IMR-90 (cell line): ENCODE results near the gene C16orf92. TPM values are rescaled to one million over a fixed set of nuclear protein-coding genes. Genes with fewer than 3 reads are reported as not detected.

ENCODE experiments used
- ATAC-seq: fragments of 200-7000 bp; cut with Tn5 transposase; 2 replicates; pipeline ENCODE4 v1.9.1; 2020; ENCODE audit warnings: low read depth, mild to moderate bottlenecking, moderate library complexity
- BruUV-seq: library from RNA; stranded (reverse); fragments of 400-500 nt; replicated peaks from 2 replicates; lab custom pipeline; 2021; lab: Mats Ljungman, UMichigan
- CTCF ChIA-PET: fragments of 300-600 bp; formaldehyde crosslinking; extraction: SDS; loops from one replicate; lab custom pipeline; 2021; ENCODE audit warnings: antibody characterized with exemption; lab: Yijun Ruan, JAX
- POLR2A ChIA-PET: fragments of 300-600 bp; sonication (Branson Sonifier 250); formaldehyde crosslinking; loops from one replicate; lab custom pipeline; 2022; ENCODE audit warnings: antibody characterized with exemption; ENCODE audit not compliant: unreplicated experiment; lab: Charles Lee
- DNase-seq: peaks from one replicate; pipeline ENCODE4 v3.0.0; 2013
- H2AFZ ChIP-seq: replicated peaks from 2 replicates; pipeline ENCODE3; 2013; ENCODE audit warnings: low read length, mild to moderate bottlenecking; ENCODE audit not compliant: poor library complexity
- H2AK5ac ChIP-seq: 2 replicates; pipeline ENCODE4 v1.6.1; 2013; ENCODE audit warnings: low read depth, low read length, inconsistent platforms
- H2AK9ac ChIP-seq: replicated peaks from 2 replicates; pipeline ENCODE3; 2013; ENCODE audit warnings: mild to moderate bottlenecking, low read depth, low read length, moderate library complexity; ENCODE audit not compliant: poor library complexity
- H2BK120ac ChIP-seq: 2 replicates; pipeline ENCODE4 v1.6.1; 2013; ENCODE audit warnings: low read depth, low read length, inconsistent platforms
- H2BK15ac ChIP-seq: 3 replicates; pipeline ENCODE4 v1.6.1; 2013; ENCODE audit warnings: low read depth, low read length, inconsistent platforms
- H2BK20ac ChIP-seq: 2 replicates; pipeline ENCODE4 v1.6.1; 2013; ENCODE audit warnings: low read depth, mild to moderate bottlenecking, inconsistent platforms, low read length, moderate library complexity
- H2BK5ac ChIP-seq: 2 replicates; pipeline ENCODE4 v1.6.1; 2013; ENCODE audit warnings: mild to moderate bottlenecking, low read depth, low read length, inconsistent platforms; ENCODE audit not compliant: poor library complexity, severe bottlenecking
- H3K14ac ChIP-seq: replicated peaks from 2 replicates; pipeline ENCODE4 v1.6.1; 2013; ENCODE audit warnings: low read depth, low read length, inconsistent platforms
- H3K18ac ChIP-seq: 2 replicates; pipeline ENCODE4 v1.6.1; 2013; ENCODE audit warnings: low read depth, low read length, control low read depth
- H3K23ac ChIP-seq: 2 replicates; pipeline ENCODE4 v1.6.1; 2013; ENCODE audit warnings: low read depth, low read length, inconsistent platforms
- H3K27ac ChIP-seq: 2 replicates; pipeline ENCODE4 v1.5.1; 2013; ENCODE audit warnings: mild to moderate bottlenecking, control low read depth, low read length; ENCODE audit not compliant: insufficient read depth
- H3K27me3 ChIP-seq: 2 replicates; pipeline ENCODE4 v1.6.1; 2013; ENCODE audit warnings: low read length; ENCODE audit not compliant: control insufficient read depth, insufficient read depth
- H3K36me3 ChIP-seq: 2 replicates; pipeline ENCODE4 v1.6.1; 2013; ENCODE audit warnings: low read length, mixed read lengths; ENCODE audit not compliant: control insufficient read depth, insufficient read depth
- H3K4ac ChIP-seq: 2 replicates; pipeline ENCODE4 v1.6.1; 2013; ENCODE audit warnings: low read depth, low read length, inconsistent platforms
- H3K4me1 ChIP-seq: 2 replicates; pipeline ENCODE4 v1.6.1; 2013; ENCODE audit warnings: low read length, mixed read lengths; ENCODE audit not compliant: control insufficient read depth, insufficient read depth
- H3K4me2 ChIP-seq: 2 replicates; pipeline ENCODE4 v1.6.1; 2013; ENCODE audit warnings: low read depth, mild to moderate bottlenecking, control low read depth, low read length, moderate library complexity
- H3K4me3 ChIP-seq: 2 replicates; pipeline ENCODE4 v1.5.1; 2013; ENCODE audit warnings: low read depth, mild to moderate bottlenecking, control low read depth, low read length, moderate library complexity; ENCODE audit not compliant: insufficient read depth
- H3K56ac ChIP-seq: 2 replicates; pipeline ENCODE4 v1.6.1; 2013; ENCODE audit warnings: low read length, inconsistent platforms; ENCODE audit not compliant: insufficient read depth; ENCODE audit errors: extremely low read depth
- H3K79me1 ChIP-seq, 2 experiments: 2 replicates each; pipeline ENCODE4 v1.6.1; 2013; ENCODE audit warnings: low read length in 2 of 2, inconsistent platforms in 1 of 2, low read depth in 1 of 2
- H3K9ac ChIP-seq: 2 replicates; pipeline ENCODE4 v1.6.1; 2013; ENCODE audit warnings: low read depth, low read length, control low read depth
- H3K9me1 ChIP-seq: 2 replicates; pipeline ENCODE4 v1.6.1; 2013; ENCODE audit warnings: low read length, inconsistent platforms; ENCODE audit not compliant: insufficient read depth
- H3K9me3 ChIP-seq: 2 replicates; pipeline ENCODE4 v1.6.1; 2013; ENCODE audit warnings: low read length; ENCODE audit not compliant: control insufficient read depth, insufficient read depth
- H4K20me1 ChIP-seq: 2 replicates; pipeline ENCODE4 v1.6.1; 2013; ENCODE audit warnings: low read length, inconsistent platforms; ENCODE audit not compliant: insufficient read depth
- H4K5ac ChIP-seq: 2 replicates; pipeline ENCODE4 v1.6.1; 2013; ENCODE audit warnings: mild to moderate bottlenecking, low read depth, low read length, control low read depth
- H4K8ac ChIP-seq, 2 experiments: 2 replicates each; pipeline ENCODE4 v1.6.1; 2013; ENCODE audit warnings: low read depth in 2 of 2, low read length in 2 of 2, control low read depth in 1 of 2, inconsistent platforms in 1 of 2
- H4K91ac ChIP-seq: 2 replicates; pipeline ENCODE4 v1.6.1; 2013; ENCODE audit warnings: low read depth, low read length, inconsistent platforms; ENCODE audit not compliant: insufficient read depth
- BHLHE40 ChIP-seq: fragments of 150-350 bp; IDR thresholded peaks from 2 replicates; pipeline ENCODE4 v1.6.1; 2016; ENCODE audit warnings: mild to moderate bottlenecking, low read depth, low read length
- CTCF ChIP-seq: conservative IDR thresholded peaks from 2 replicates; pipeline ENCODE4 v1.5.1; 2012; ENCODE audit warnings: mild to moderate bottlenecking, low read depth, low read length, improper control_type of control experiment
- MAFK ChIP-seq: IDR thresholded peaks from 2 replicates; pipeline ENCODE4 v1.6.1; 2012; ENCODE audit warnings: low read depth, low read length, improper control_type of control experiment
- MAZ ChIP-seq: IDR thresholded peaks from 2 replicates; pipeline ENCODE4 v1.6.1; 2012; ENCODE audit warnings: low read depth, mild to moderate bottlenecking, low read length, improper control_type of control experiment, moderate library complexity, borderline replicate concordance
- MXI1 ChIP-seq: IDR thresholded peaks from 2 replicates; pipeline ENCODE4 v1.6.1; 2012; ENCODE audit warnings: low read depth, mild to moderate bottlenecking, low read length, moderate library complexity, borderline replicate concordance
- NFE2L2 ChIP-seq: fragments of 150-350 bp; IDR thresholded peaks from 2 replicates; pipeline ENCODE4 v1.6.1; 2016; ENCODE audit warnings: low read depth, mild to moderate bottlenecking, low read length
- POLR2A ChIP-seq: IDR thresholded peaks from 2 replicates; pipeline ENCODE4 v1.6.1; 2012; ENCODE audit warnings: mild to moderate bottlenecking, low read depth, low read length
- RAD21 ChIP-seq: IDR thresholded peaks from 2 replicates; pipeline ENCODE4 v1.6.1; 2012; ENCODE audit warnings: low read length, improper control_type of control experiment
- SMC3 ChIP-seq: fragments of 150-350 bp; IDR thresholded peaks from 2 replicates; pipeline ENCODE4 v1.6.1; 2016; ENCODE audit warnings: low read depth, mild to moderate bottlenecking, antibody characterized with exemption, low read length, moderate library complexity
- WGBS, 2 experiments: methylation state at CpG; one replicate each; pipeline versions ENCODE4 v1.1.5 to v1.1.7; 2013; ENCODE audit warnings: missing lambda C conversion rate in 2 of 2; ENCODE audit not compliant: insufficient read length in 1 of 2; ENCODE audit errors: extremely low coverage in 2 of 2; 5-methylcytosine and 5-hydroxymethylcytosine counted together
- dilution Hi-C: fragments of 300-500 bp; cut with HindIII; formaldehyde crosslinking; loops from one replicate; pipeline ENCODE4 v1.14.3; 2018; ENCODE audit warnings: low sequenced_read_pairs; ENCODE audit not compliant: unreplicated experiment
- in situ Hi-C: fragments of 300-500 bp; cut with MboI; formaldehyde crosslinking; loops from 3 replicates; pipeline ENCODE4 v1.14.3; 2019; ENCODE audit warnings: low sequenced_read_pairs, inconsistent platforms, mixed read lengths
- intact Hi-C: fragments of 100-400 bp; cut with micrococcal nuclease; formaldehyde crosslinking; loops from 2 replicates; pipeline ENCODE4 v1.10.0; 2022
- polyA plus RNA-seq, 3 experiments: library from polyadenylated mRNA; depleted of rRNA; stranded (reverse); fragments of >200 nt; gene quantifications; 2 replicates each; pipeline ENCODE4 v1.2.3, GENCODE V29; 2012; ENCODE audit warnings: low replicate concordance in 1 of 3
- total RNA-seq: library from RNA; depleted of rRNA; stranded (reverse); fragments of >200 nt; gene quantifications from 2 replicates; pipeline ENCODE4 v1.2.3, GENCODE V29; 2012
- TF ChIP-seq, protein P1 (sequence below): fragments of 150-350 bp; IDR thresholded peaks from 2 replicates; pipeline ENCODE4 v1.6.1; 2017; ENCODE audit warnings: mild to moderate bottlenecking, antibody characterized with exemption, low read length, low read depth

Gene C16orf92
- total and polyA plus RNA-seq, 2 of the 4 experiments (the other 2 are of a cell fraction) = not detected

DNA sequence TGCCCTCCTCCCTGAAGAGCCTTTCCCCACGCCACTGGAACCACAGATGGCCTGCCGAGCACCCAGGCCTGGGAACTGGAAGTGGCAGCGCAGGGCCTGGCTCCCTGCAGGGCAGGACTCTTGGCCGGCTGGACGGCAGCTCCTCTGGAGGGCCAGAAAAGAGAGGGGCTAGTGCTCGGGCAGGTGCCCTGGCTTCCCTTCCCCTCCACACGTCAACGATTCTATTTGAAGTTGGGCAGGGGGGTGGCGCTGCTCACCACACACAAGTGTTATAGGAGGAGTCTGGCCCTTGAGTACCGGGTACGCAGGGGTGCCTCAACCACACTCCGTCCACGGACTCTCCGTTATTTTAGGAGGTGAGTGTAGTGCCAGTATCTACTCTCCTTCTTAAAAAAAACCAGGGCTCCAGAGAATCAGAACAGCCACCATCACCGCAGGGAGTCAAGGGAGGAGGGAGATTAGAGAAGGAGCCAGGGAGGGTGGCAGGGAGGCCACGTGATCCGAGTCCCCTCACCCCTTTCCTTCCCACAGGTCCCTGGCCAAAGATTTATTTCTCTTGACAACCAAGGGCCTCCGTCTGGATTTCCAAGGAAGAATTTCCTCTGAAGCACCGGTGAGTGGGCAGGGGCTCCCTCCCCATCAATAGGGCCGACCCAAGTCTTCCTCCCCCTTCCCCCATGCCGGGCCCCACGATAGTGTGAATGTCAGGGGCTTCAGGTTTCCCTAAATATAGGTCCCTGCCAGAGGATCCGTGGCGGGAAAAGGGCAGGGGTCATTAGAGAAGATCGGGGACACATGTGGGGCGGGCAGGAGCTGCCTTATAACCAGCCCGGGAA lies 41.1 kb downstream of the C16orf92 start:
- CTCF ChIA-PET = interaction anchor here (1.0 kb wide), 1 partner anchor 9 kb away, joined by 3 read pairs; no protein-coding TSS in a partner anchor
- ATAC-seq = no peak

More for the DNA sequence above, 41.1 kb downstream of the C16orf92 start:
- Histone ChIP-seq H4K20me1 (peaks cover 35% of the 10 kb centered on the region), H3K14ac (peak overlapping the region; percentile 100), H3K36me3 (peaks cover 26% of the 10 kb centered on the region), H3K23ac (peak overlapping the region; percentile 99), H2AFZ (peak overlapping the region; percentile 89), H3K27ac (peak overlapping the region; percentile 97), H3K4me3 (peak overlapping the region; percentile 57), H3K4ac (peak overlapping the region; percentile 100), H3K9me1 (peaks cover 21% of the 10 kb centered on the region), H2AK5ac (peak overlapping the region; percentile 98), H2BK120ac (peak overlapping the region; percentile 98), H3K18ac (peak overlapping the region; percentile 93), H3K9me3 (no peaks in the 10 kb centered on the region), H4K5ac (peak overlapping the region; percentile 98), H3K56ac (peak overlapping the region; percentile 94), H4K8ac (peak overlapping the region; percentile 86 to 99), H3K79me1 (peaks cover 20 to 42% of the 10 kb centered on the region in 2 experiments; a peak in 3 of 4 replicates), H4K91ac (peak overlapping the region; percentile 99), H2BK15ac (peak overlapping the region; percentile 16; the same call in 2 of the 3 replicates), H2BK5ac (peak overlapping the region; percentile 99), H3K4me1 (peaks cover 30% of the 10 kb centered on the region), H3K4me2 (peak overlapping the region; percentile 93), H2AK9ac (peak overlapping the region; percentile 100), H3K9ac (peak overlapping the region; percentile 92), H2BK20ac (0 out of 2 replicates have a peak overlapping the region, but pooled peaks have one; percentile 62), H3K27me3 (no peaks in the 10 kb centered on the region)
- TF ChIP-seq BHLHE40 = no peak
- peak; percentile 30; the same call in 1 of the 2 replicates for TF ChIP-seq MXI1
- TF ChIP-seq, protein P1, sequence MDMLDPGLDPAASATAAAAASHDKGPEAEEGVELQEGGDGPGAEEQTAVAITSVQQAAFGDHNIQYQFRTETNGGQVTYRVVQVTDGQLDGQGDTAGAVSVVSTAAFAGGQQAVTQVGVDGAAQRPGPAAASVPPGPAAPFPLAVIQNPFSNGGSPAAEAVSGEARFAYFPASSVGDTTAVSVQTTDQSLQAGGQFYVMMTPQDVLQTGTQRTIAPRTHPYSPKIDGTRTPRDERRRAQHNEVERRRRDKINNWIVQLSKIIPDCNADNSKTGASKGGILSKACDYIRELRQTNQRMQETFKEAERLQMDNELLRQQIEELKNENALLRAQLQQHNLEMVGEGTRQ = peak; percentile 81
- peak; percentile 27; the same call in 1 of the 2 replicates for TF ChIP-seq RAD21
- TF ChIP-seq CTCF = peak; percentile 22; the same call in 1 of the 2 replicates
- no peak for TF ChIP-seq MAFK
- TF ChIP-seq POLR2A = no peak; the same call in 1 of the 2 replicates
- no peak for TF ChIP-seq MAZ
- TF ChIP-seq SMC3 = no peak
- no peak for TF ChIP-seq NFE2L2
- peak; percentile 37 for DNase-seq
- no TSS peak for BruUV-seq
- intact Hi-C loops (no loop called here), in situ Hi-C loops (no loop called here), dilution Hi-C loops (no loop called here)
- WGBS, 2 experiments = no CpG with 5 or more reads among the region's 27 CpGs
- POLR2A ChIA-PET = interaction anchor here (0.6 kb wide), 1 partner anchor 12 kb away, joined by 5 read pairs; no protein-coding TSS in a partner anchor
